CD8-positive, alpha-beta memory T cell (primary cell): ENCODE results near the gene KRTAP29-1. TPM values are rescaled to one million over a fixed set of nuclear protein-coding genes. Genes with fewer than 3 reads are reported as not detected.
"Not testable (repeated sequence)": the region's sequence is repeated elsewhere in the genome, so short reads cannot be mapped to it uniquely, and the experiment has no call there.

Experiments
- CTCF ChIA-PET: fragments of 350-600 bp; sonication (Branson Sonifier 250); formaldehyde crosslinking; loops from one replicate; lab custom pipeline; 2021; ENCODE audit warnings: antibody characterized with exemption; lab: Charles Lee
- POLR2A ChIA-PET: fragments of 350-600 bp; sonication (Branson Sonifier 250); formaldehyde crosslinking; loops from one replicate; lab custom pipeline; 2021; ENCODE audit warnings: antibody characterized with exemption; lab: Charles Lee
- DNase-seq, 5 donors: peaks; one replicate each; pipeline versions ENCODE4 v3.0.0 to v3.0.0-alpha.2; 2020 to 2022; ENCODE audit warnings: mixed read lengths in 1 of 5
- H3K27ac ChIP-seq: one replicate; pipeline ENCODE4 v1.7.0; 2013; ENCODE audit warnings: low read depth, mild to moderate bottlenecking, low read length, moderate library complexity
- H3K27me3 ChIP-seq: 2 replicates; pipeline ENCODE4 v1.7.0; 2013; ENCODE audit warnings: low read length, mild to moderate bottlenecking; ENCODE audit not compliant: insufficient read depth, poor library complexity, severe bottlenecking
- H3K36me3 ChIP-seq: 2 replicates; pipeline ENCODE4 v1.7.0; 2013; ENCODE audit warnings: mild to moderate bottlenecking, low read length, moderate library complexity; ENCODE audit not compliant: insufficient read depth
- H3K4me1 ChIP-seq: 2 replicates; pipeline ENCODE4 v1.7.0; 2013; ENCODE audit warnings: mild to moderate bottlenecking, low read length, moderate library complexity; ENCODE audit not compliant: insufficient read depth
- H3K4me3 ChIP-seq: 2 replicates; pipeline ENCODE4 v1.7.0; 2013; ENCODE audit warnings: mild to moderate bottlenecking, low read length
- H3K9me3 ChIP-seq: 2 replicates; pipeline ENCODE4 v1.7.0; 2013; ENCODE audit warnings: mild to moderate bottlenecking, low read length
- H3K27ac Mint-ChIP-seq, 8 donors: one replicate each; pipeline ENCODE4 v1.8.0; 2020 to 2021; ENCODE audit warnings: mixed read lengths in 8 of 8, mild to moderate bottlenecking in 6 of 8, inconsistent platforms in 3 of 8, moderate library complexity in 3 of 8
- H3K27me3 Mint-ChIP-seq, 2 donors: one replicate each; pipeline ENCODE4 v1.8.0; 2020 to 2021; ENCODE audit warnings: mixed read lengths in 2 of 2, mild to moderate bottlenecking in 1 of 2, moderate library complexity in 1 of 2
- H3K36me3 Mint-ChIP-seq, 3 donors: one replicate each; pipeline ENCODE4 v1.8.0; 2020 to 2021; ENCODE audit warnings: mixed read lengths in 3 of 3, inconsistent platforms in 1 of 3, mild to moderate bottlenecking in 1 of 3
- H3K4me1 Mint-ChIP-seq, 3 donors: one replicate each; pipeline ENCODE4 v1.8.0; 2020 to 2021; ENCODE audit warnings: mixed read lengths in 3 of 3, inconsistent platforms in 1 of 3, mild to moderate bottlenecking in 1 of 3
- H3K4me3 Mint-ChIP-seq, 7 donors: one replicate each; pipeline ENCODE4 v1.8.0; 2020 to 2021; ENCODE audit warnings: mixed read lengths in 7 of 7, mild to moderate bottlenecking in 6 of 7, moderate library complexity in 4 of 7, inconsistent platforms in 2 of 7
- H3K9me3 Mint-ChIP-seq, 5 donors: one replicate each; pipeline ENCODE4 v1.8.0; 2020 to 2022; ENCODE audit warnings: mixed read lengths in 5 of 5, mild to moderate bottlenecking in 3 of 5, moderate library complexity in 2 of 5, inconsistent platforms in 1 of 5
- polyA plus RNA-seq: library from polyadenylated mRNA; unstranded; fragments of 300-500 nt; fragmentation: Illumina TruSeq; gene quantifications from one replicate; pipeline ENCODE4 v1.2.3, GENCODE V29; 2021
- total RNA-seq, 2 experiments: library from RNA; stranded (reverse); gene quantifications; one replicate each; pipeline ENCODE4 v1.2.3, GENCODE V29; 2021

KRTAP29-1 gene
- total and polyA plus RNA-seq, 3 experiments from 2014 or later, result 0.22 TPM; not detected in 2

GRCh38 chr17:41267711-41268110, 34.9 kb downstream of the KRTAP29-1 start:
- H3K27me3 Mint-ChIP-seq, result peaks cover 10 to 15% of the 10 kb centered on the region in 2 donors
- CTCF ChIA-PET, result no interaction called here
- peaks cover 0 to 3% (median 0%) of the 10 kb centered on the region in 3 donors for H3K4me1 Mint-ChIP-seq
- no peak overlapping the region for H3K4me3 Mint-ChIP-seq
- no peaks in the 10 kb centered on the region for H3K36me3 Mint-ChIP-seq
- no peaks in the 10 kb centered on the region for H3K36me3 ChIP-seq
- no peaks in the 10 kb centered on the region for H3K9me3 ChIP-seq
- no peak overlapping the region for H3K27ac ChIP-seq
- no peaks in the 10 kb centered on the region for H3K9me3 Mint-ChIP-seq
- DNase-seq, result no peak
- no peaks in the 10 kb centered on the region for H3K4me1 ChIP-seq
- H3K4me3 ChIP-seq, result no peak overlapping the region
- H3K27ac Mint-ChIP-seq, result no peak overlapping the region
- POLR2A ChIA-PET, result no interaction called here
- H3K27me3 ChIP-seq, result no peaks in the 10 kb centered on the region

DNA sequence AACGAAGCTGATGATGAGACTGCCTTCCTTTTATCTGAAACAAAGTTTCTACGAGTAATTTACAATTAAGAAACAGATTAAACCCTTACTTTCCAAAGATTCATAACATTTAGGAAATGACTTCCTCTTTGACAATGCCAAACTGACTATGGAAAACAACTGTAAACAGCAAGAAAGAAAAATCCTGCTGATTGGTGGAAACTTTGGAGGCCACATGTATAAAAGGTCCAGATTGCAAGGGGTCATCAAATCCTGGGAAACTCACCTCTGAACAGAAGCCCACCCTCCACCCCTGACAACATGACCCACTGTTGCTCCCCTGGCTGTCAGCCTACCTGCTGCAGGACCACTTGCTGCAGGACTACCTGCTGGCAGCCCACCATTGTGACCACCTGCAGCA, 37.6 kb downstream of the KRTAP29-1 start, which contains the start of gene KRTAP9-6:
KRTAP9-6 (plus strand) TSS at position 301 of the 400 bp plus-strand sequence; CDS start at position 301, 0 bp downstream.
- Mint-ChIP-seq H3K27ac (no peak within 1 kb of the TSS), H3K9me3 (no peaks in the 10 kb centered on the region), H3K4me1 (peaks cover 11 to 16% (median 14%) of the 10 kb centered on the region in 3 donors), H3K36me3 (peaks cover 0 to 7% (median 0%) of the 10 kb centered on the region in 3 donors), H3K27me3 (peaks cover 24 to 28% of the 10 kb centered on the region in 2 donors), H3K4me3 (no peak within 1 kb of the TSS)
- Histone ChIP-seq H3K27me3 (no peaks in the 10 kb centered on the region), H3K27ac (no peak within 1 kb of the TSS), H3K4me1 (no peaks in the 10 kb centered on the region), H3K36me3 (no peaks in the 10 kb centered on the region), H3K4me3 (no peak within 1 kb of the TSS), H3K9me3 (no peaks in the 10 kb centered on the region)
- CTCF ChIA-PET, result no interaction called here
- POLR2A ChIA-PET, result no interaction called here
- no peak for DNase-seq

- Histone ChIP-seq H3K27me3 (no peaks in the 10 kb centered on the region), H3K9me3 (no peaks in the 10 kb centered on the region), H3K27ac (no peak overlapping the region), H3K4me1 (no peaks in the 10 kb centered on the region), H3K4me3 (no peak overlapping the region), H3K36me3 (no peaks in the 10 kb centered on the region)
- Mint-ChIP-seq H3K9me3 (no peaks in the 10 kb centered on the region), H3K4me1 (peaks cover 11 to 16% (median 14%) of the 10 kb centered on the region in 3 donors), H3K36me3 (peaks cover 0 to 7% (median 0%) of the 10 kb centered on the region in 3 donors), H3K4me3 (no peak overlapping the region), H3K27ac (no peak overlapping the region), H3K27me3 (peaks cover 26 to 33% of the 10 kb centered on the region in 2 donors)
- CTCF ChIA-PET, result no interaction called here
- POLR2A ChIA-PET, result no interaction called here
- no peak for DNase-seq
Measured at GRCh38 chr17:41264599-41264998, 38.1 kb downstream of the KRTAP29-1 start.

- Mint-ChIP-seq H3K4me3 (no peak overlapping the region), H3K4me1 (peaks cover 11 to 16% (median 14%) of the 10 kb centered on the region in 3 donors), H3K27ac (no peak overlapping the region), H3K36me3 (peaks cover 0 to 7% (median 0%) of the 10 kb centered on the region in 3 donors), H3K9me3 (no peaks in the 10 kb centered on the region), H3K27me3 (peaks cover 26 to 47% of the 10 kb centered on the region in 2 donors)
- Histone ChIP-seq H3K9me3 (no peaks in the 10 kb centered on the region), H3K27me3 (no peaks in the 10 kb centered on the region), H3K27ac (no peak overlapping the region), H3K36me3 (no peaks in the 10 kb centered on the region), H3K4me3 (no peak overlapping the region), H3K4me1 (no peaks in the 10 kb centered on the region)
- DNase-seq, result no peak
- ChIA-PET POLR2A (no interaction called here), CTCF (no interaction called here)
Measured at GRCh38 chr17:41263212-41263611, 39.4 kb downstream of the KRTAP29-1 start.

DNA sequence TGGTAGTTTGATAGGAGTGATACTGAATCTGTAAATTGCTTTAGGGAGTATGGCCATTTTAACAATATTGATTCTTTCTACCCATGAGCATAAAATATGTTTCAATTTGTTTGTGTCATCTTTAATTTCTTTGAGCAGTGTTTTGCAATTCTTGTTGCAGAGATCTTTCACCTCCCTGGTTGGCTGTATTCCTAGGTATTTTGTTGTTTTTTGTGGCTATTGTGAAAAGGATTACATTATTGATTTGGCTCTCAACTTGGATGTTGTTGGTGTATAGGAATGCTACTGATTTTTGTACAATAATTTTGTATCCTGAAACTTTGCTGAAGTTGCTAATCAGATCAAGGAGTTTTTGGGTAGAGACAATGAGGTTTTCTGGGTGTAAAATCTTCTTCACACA, 44.2 kb downstream of the KRTAP29-1 start:
- CTCF ChIA-PET, result no interaction called here

DNA sequence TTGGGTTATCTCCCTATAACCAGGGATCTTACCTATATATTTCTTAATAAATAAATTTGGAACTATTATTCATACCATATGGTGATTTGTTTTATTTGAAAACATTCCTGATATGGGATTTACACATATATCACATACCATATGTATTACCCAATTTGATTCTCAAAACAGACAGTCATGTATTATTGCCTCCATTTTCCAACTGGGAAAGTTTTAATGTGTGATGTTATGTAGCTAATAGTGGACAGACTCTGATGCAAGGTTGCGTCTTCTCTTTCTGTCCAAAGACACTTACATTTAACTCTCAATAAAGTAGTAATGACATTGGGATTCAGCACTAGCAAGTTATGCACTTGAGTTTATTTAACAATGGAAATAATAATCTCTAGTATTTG, 46.4 kb downstream of the KRTAP29-1 start:
- Mint-ChIP-seq H3K36me3 (peaks cover 0 to 5% (median 0%) of the 10 kb centered on the region in 3 donors), H3K27me3 (peaks cover 22 to 74% of the 10 kb centered on the region in 2 donors), H3K4me3 (no peak overlapping the region), H3K4me1 (peaks cover 7 to 12% (median 11%) of the 10 kb centered on the region in 3 donors), H3K9me3 (no peaks in the 10 kb centered on the region), H3K27ac (no peak overlapping the region)
- Histone ChIP-seq H3K4me3 (no peak overlapping the region), H3K9me3 (no peaks in the 10 kb centered on the region), H3K27ac (no peak overlapping the region), H3K36me3 (no peaks in the 10 kb centered on the region), H3K27me3 (no peaks in the 10 kb centered on the region), H3K4me1 (no peaks in the 10 kb centered on the region)
- POLR2A ChIA-PET, result no interaction called here
- CTCF ChIA-PET, result no interaction called here
- no peak for DNase-seq

More for the DNA sequence above, 44.2 kb downstream of the KRTAP29-1 start:
- no peak overlapping the region for H3K27ac Mint-ChIP-seq
- Histone ChIP-seq H3K36me3 (no peaks in the 10 kb centered on the region), H3K27me3 (no peaks in the 10 kb centered on the region), H3K9me3 (no peaks in the 10 kb centered on the region), H3K4me1 (no peaks in the 10 kb centered on the region), H3K4me3 (no peak overlapping the region), H3K27ac (no peak overlapping the region)
- H3K27me3 Mint-ChIP-seq, result peaks cover 22 to 64% of the 10 kb centered on the region in 2 donors
- no peak overlapping the region for H3K4me3 Mint-ChIP-seq
- POLR2A ChIA-PET, result no interaction called here
- H3K36me3 Mint-ChIP-seq, result peaks cover 0 to 7% (median 0%) of the 10 kb centered on the region in 3 donors
- no peaks in the 10 kb centered on the region for H3K9me3 Mint-ChIP-seq
- peaks cover 9 to 16% (median 14%) of the 10 kb centered on the region in 3 donors for H3K4me1 Mint-ChIP-seq
- DNase-seq, result no peak

GRCh38 chr17:41255381-41256290, 47.0 kb downstream of the KRTAP29-1 start, which contains the start of gene KRTAP9-9:
KRTAP9-9 (plus strand) TSS chr17:41255384.
- H3K36me3 Mint-ChIP-seq, H3K4me3 Mint-ChIP-seq, H3K36me3 ChIP-seq, H3K4me1 Mint-ChIP-seq, POLR2A ChIA-PET, H3K9me3 Mint-ChIP-seq, DNase-seq, H3K27ac ChIP-seq, H3K9me3 ChIP-seq, CTCF ChIA-PET, H3K27me3 ChIP-seq, H3K4me3 ChIP-seq, H3K4me1 ChIP-seq: not testable (repeated sequence)
- Mint-ChIP-seq H3K27ac (peak within 1 kb of the TSS in 1 of 8 donors; percentile 48), H3K27me3 (peaks cover 18 to 67% of the 10 kb centered on the region in 2 donors)

- Mint-ChIP-seq H3K27ac (no peak overlapping the region), H3K4me1 (no peaks in the 10 kb centered on the region), H3K27me3 (peaks cover 12 to 67% of the 10 kb centered on the region in 2 donors), H3K36me3 (no peaks in the 10 kb centered on the region), H3K4me3 (no peak overlapping the region), H3K9me3 (no peaks in the 10 kb centered on the region)
- Histone ChIP-seq H3K4me3 (no peak overlapping the region), H3K36me3 (no peaks in the 10 kb centered on the region), H3K27ac (no peak overlapping the region), H3K27me3 (no peaks in the 10 kb centered on the region), H3K9me3 (no peaks in the 10 kb centered on the region), H3K4me1 (no peaks in the 10 kb centered on the region)
- ChIA-PET POLR2A (no interaction called here), CTCF (no interaction called here)
- no peak for DNase-seq
Measured at GRCh38 chr17:41254861-41255260, 47.8 kb downstream of the KRTAP29-1 start.
